Stimulated activated CD4-positive, alpha-beta T cell treated with anti-CD3 and anti-CD28 coated beads, Interleukin-1b, Interleukin-23, amount 100 ng/mL, for 1 hour (primary cell): ENCODE data around the gene RGS3.
"Not testable (repeated sequence)": the region's sequence is repeated elsewhere in the genome, so short reads cannot be mapped to it uniquely, and the experiment has no call there.

Experiments used
- DNase-seq, 2 donors: peaks; one replicate each; pipeline ENCODE4 v3.0.0-alpha.2; 2020; ENCODE audit warnings: low read depth in 2 of 2

Gene RGS3

DNA sequence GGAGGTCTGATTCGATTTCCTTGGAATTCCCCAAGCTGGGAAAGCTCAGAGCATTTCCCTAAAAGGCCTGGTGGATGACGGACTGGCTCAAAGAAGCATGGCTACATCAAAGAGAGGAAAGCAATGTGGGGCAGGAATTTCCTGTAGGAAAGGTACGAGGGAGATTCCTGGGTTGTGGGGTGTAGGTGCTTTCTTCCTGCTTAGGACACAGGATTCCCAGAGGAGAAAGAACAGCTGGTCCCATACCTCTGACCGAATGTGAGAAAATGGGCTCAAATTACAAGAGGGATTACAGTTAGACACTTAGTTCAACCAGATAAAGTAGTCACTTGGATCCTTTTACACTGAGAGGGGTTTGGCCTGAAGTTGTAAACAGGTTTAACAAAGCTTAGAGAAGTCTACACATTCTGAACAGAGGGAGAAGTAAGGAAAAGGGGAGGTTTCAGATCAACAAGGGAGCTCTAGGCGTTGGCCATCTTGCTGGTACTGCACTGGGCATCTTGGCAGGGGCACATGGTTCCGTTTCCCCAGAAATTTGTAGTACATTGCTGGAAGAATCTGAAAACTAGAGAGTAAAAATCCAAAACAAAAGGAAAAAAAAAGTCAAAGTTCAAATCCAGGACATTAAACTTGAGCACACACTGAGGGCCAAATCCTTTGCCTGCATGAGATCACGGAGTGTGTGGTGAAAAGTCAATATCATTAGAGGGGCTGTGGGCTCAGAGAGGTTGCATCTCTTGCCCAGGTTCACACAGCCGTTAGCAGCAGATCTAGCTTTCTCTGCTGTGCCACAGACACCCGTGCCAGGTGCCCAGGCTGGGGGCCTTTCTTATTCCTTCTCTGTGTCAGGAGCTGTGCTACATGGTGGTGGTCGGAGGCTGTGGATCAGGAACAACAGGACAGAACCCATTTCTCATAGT is 171.3 kb downstream of the RGS3 start:
- DNase-seq: no peak

DNA sequence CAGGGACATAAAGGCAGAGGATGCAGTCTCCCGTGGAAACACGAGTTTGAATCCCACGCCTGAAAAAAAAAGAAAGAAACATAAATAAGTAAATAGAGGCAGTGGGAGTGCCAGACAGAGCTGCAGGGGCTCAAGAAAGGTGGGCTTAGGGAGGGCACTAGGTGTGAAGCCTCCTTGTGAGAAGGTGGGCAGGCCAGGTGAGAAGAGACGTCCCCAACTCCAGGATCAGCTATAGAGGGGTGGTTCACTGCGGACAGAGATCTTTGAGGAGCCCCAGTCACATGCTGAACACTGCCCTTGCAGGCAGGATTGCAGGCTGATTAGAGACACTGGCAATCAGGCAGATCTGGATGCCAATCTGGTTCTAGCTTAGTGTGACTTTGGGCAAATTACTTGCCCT is 172.1 kb downstream of the RGS3 start:
- no peak for DNase-seq

DNA sequence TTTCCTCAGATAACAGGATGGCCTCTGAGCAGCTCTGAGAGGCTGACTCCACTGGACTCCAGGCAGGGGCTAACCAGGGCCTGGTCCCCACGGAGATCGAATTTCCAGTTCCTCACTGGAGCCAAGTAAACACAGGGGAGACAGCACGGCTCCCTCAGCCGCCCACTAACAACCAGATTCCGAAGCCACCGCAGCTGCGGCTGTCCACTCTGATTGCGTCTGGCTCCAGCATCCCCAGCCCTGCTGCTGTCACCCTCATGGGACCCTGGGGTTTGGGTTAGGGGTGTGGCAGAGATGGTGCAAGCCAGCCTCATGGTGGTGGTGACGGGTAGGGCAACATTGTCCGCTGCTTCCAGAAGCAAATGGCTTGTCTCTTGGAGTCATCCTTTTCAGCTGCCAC is 172.6 kb downstream of the RGS3 start:
- no peak for DNase-seq

DNA sequence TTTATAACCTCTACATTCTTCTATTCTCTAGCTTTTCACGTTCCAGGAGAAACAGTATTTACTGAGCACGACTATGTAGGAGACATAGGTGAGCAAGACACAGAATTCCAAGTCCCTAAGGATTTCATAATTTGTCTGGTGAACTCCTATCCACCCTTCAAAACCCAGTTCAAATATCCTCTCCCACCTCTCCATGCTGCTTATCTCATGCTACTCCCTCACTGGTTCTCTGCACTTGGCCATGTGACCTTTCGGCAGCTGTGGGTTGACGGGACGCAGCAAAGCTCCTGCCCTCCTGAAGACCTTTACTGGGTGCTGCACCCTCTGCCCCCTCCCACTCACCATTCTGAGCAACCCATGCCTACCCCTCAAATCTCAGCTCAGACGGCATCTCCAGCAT is 173.2 kb downstream of the RGS3 start:
- DNase-seq: no peak

- no peak for DNase-seq
These were observed 175.0 kb downstream of the RGS3 start for GRCh38 chr9:113638490-113638889.

DNA sequence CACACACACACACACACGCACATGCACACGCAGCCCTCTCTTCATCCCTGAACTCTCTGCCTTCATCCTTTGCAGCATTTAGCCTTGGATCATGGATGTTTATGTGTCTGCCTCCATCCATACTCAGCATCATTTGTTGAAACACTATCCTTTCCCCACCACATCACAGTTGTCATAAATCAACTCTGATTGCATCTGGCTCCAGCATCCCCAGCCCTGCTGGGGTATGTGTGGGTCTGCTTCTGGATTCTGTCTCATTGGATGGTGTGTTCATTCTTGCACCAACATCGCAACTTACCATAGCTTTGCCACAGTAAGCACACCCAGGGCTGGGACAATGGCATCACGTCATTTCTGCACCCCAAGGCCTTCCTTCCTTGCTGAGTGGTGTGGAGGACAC is 175.4 kb downstream of the RGS3 start:
- no peak for DNase-seq

- DNase-seq: not testable (repeated sequence)
These were observed 176.0 kb downstream of the RGS3 start for GRCh38 chr9:113639411-113639970.

GRCh38 chr9:113640418-113640817 is 176.9 kb downstream of the RGS3 start:
- no peak for DNase-seq

- DNase-seq: no peak
These were observed 177.8 kb downstream of the RGS3 start for GRCh38 chr9:113641100-113641885.

- DNase-seq: no peak
These were observed 180.8 kb downstream of the RGS3 start for GRCh38 chr9:113644321-113644720.

- DNase-seq: no peak
These were observed 181.9 kb downstream of the RGS3 start for GRCh38 chr9:113645227-113645977.

DNA sequence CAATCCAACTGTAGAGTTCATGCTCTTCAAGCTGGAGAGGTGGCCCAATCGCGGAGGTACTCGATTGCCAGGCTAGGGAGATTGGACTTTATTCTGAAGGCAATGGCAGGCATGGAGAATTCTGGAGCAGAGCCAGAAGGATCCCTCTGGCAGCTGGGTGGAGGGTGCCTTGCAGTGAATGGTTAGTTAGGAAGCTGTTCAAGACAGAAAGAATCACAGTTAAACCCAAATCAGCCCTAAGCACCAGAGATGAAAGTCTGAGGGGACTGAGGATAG is 182.4 kb downstream of the RGS3 start:
- no peak for DNase-seq

DNA sequence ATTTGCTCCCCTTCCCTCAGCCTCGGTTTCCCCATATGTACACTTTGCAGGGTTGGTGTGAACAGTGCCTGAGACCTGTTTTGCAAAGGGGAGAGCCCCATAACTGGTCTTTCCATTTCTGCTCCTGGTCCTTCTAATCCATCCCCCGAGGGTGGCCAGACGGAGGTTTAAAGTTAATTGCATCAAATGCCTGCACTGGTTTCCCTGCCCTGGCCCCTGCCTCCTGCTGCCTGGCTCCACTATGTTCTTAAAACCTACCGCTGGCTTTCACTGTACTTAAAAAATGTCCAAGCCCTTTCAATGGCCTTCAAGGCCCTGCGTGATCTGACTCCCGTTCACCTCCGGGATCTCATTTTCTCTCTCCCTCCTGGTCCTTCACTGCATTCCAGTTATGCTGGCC is 183.0 kb downstream of the RGS3 start:
- DNase-seq: no peak
